Activated naive CD4-positive, alpha-beta T cell treated with anti-CD3 and anti-CD28 coated beads, Interleukin-2, amount 50 U/mL, for 72 hours (primary cell): ENCODE data around the gene NXPE2. TPM values are rescaled to one million over a fixed set of nuclear protein-coding genes. Genes with fewer than 3 reads are reported as not detected.
A peak's percentile ranks its signal among the peaks of the same experiment; 100 is the strongest.
"Not testable (repeated sequence)": the region's sequence is repeated elsewhere in the genome, so short reads cannot be mapped to it uniquely, and the experiment has no call there.

Experiments used
- ATAC-seq, 2 donors: fragments of 150-1000 bp; cut with Tn5 transposase; 2 replicates each; pipeline ENCODE4 v1.10.0; 2021; ENCODE audit warnings: mild to moderate bottlenecking in 2 of 2, moderate library complexity in 2 of 2
- DNase-seq, 2 donors: peaks; one replicate each; pipeline ENCODE4 v3.0.0; 2021 to 2022; ENCODE audit warnings: low spot score in 2 of 2
- H3K27ac Mint-ChIP-seq, 2 donors: one replicate each; pipeline ENCODE4 v1.8.0; 2022; ENCODE audit warnings: mild to moderate bottlenecking in 2 of 2, mixed read lengths in 2 of 2
- H3K36me3 Mint-ChIP-seq, 2 donors: one replicate each; pipeline ENCODE4 v1.8.0; 2022; ENCODE audit warnings: mixed read lengths in 2 of 2
- H3K9me3 Mint-ChIP-seq, 2 donors: one replicate each; pipeline ENCODE4 v1.8.0; 2022; ENCODE audit warnings: mixed read lengths in 2 of 2
- total RNA-seq, 2 donors: library from RNA; stranded (reverse); gene quantifications; one replicate each; pipeline ENCODE4 v1.2.3, GENCODE V29; 2022

NXPE2 gene
- total RNA-seq: not detected

DNA sequence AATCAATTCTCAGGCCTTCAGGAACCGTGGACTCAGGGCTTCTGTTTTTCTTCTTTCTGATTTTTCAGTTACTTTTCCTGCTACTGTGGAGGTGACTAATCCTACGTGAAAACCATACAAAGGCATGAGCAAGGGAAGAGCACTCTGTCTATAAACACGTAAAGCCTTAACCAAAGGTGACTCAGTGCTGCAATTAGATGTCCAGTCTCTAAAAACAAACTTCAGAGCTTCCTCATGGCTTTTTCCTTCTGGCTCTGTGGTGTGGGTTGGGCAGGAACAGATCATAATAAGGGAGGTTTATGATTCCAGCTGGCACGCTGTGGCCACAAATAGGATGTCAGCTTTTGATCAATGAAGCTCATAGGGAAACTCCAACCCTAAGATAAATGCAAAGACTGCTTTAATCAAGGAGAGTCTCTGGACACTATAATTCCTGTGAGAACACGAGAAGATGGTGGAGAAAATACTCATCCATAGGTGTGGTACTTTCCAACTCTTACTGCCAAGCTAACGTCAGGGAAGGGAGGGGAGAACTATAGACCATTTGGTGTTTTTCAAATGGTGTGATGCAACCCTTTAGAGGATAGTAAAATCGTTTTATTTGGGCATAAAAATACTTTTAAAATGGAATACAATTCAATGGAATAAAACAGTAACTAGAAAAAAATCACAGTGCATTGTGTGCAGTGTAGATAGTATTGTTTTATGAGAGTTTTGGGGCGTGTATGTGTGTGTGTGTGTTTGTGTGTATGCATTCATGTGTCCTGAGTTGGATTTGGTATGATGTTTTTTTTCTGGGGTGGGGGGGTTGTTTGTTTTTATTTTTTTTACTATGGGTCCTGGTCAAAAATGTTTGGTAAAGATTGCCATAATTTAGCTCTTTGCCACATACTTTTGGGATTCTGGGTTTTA is at the start of gene NXPE2:
NXPE2 (plus strand) TSS at position 403 of the 912 bp plus-strand sequence; CDS start at position 452, 49 bp downstream.
- DNase-seq (no peak), ATAC-seq (no peak)
- no peaks in the 10 kb centered on the region for H3K9me3 Mint-ChIP-seq
- no peaks in the 10 kb centered on the region for H3K36me3 Mint-ChIP-seq
- no peak within 1 kb of the TSS for H3K27ac Mint-ChIP-seq

- peak; percentile 49 to 68 for ATAC-seq
- not testable (repeated sequence) for H3K9me3 Mint-ChIP-seq, H3K27ac Mint-ChIP-seq, H3K36me3 Mint-ChIP-seq
- peak in 1 of 2 donors; percentile 4 for DNase-seq
Measured at GRCh38 chr11:114631445-114631965, 46.8 kb upstream of the NXPE2 start.

DNA sequence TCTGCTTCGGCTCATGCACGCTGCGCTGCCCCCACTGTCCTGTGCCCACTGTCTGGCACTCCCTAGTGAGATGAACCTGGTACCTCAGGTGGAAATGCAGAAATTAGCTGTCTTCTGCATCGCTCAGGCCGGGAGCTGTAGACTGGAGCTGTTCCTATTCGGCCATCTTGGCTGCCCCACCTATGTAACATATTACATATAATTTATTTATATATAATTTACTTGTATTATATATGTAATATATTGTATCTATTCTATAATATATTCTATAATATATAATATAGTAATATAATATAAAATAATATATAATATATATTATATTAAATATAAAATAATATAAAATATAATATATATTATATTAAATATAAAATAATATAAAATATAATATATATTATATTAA is 38.9 kb upstream of the NXPE2 start:
- ATAC-seq, DNase-seq, H3K36me3 Mint-ChIP-seq, H3K9me3 Mint-ChIP-seq, H3K27ac Mint-ChIP-seq: not testable (repeated sequence)

DNA sequence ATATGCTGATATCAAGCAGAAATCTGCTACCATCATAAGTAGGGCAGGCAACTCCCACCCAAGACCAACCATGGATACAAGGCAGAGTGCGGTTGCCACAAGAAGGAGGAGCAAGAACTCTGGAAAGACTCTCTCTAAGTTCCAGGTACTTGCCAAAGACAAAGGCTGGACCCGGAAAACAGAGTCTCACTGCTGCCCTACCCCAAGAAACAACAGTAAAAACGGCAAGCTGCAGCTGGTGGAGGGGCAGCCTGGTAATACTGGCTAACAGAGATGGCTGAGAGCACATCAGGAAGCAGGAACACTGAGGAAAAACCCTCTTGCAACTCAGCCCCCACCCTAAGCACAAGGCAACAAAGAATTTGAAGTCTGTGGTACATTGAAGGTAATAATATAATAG is 27.7 kb upstream of the NXPE2 start:
- H3K9me3 Mint-ChIP-seq: no peaks in the 10 kb centered on the region
- DNase-seq (no peak), ATAC-seq (no peak)
- no peaks in the 10 kb centered on the region for H3K36me3 Mint-ChIP-seq
- no peak overlapping the region for H3K27ac Mint-ChIP-seq

GRCh38 chr11:114651145-114651718 is 27.1 kb upstream of the NXPE2 start:
- Mint-ChIP-seq H3K9me3 (no peaks in the 10 kb centered on the region), H3K36me3 (no peaks in the 10 kb centered on the region), H3K27ac (no peak overlapping the region)
- no peak for ATAC-seq
- DNase-seq: no peak

GRCh38 chr11:114653148-114653547 is 25.2 kb upstream of the NXPE2 start:
- no peaks in the 10 kb centered on the region for H3K36me3 Mint-ChIP-seq
- no peak for ATAC-seq
- no peak for DNase-seq
- H3K9me3 Mint-ChIP-seq: no peaks in the 10 kb centered on the region
- no peak overlapping the region for H3K27ac Mint-ChIP-seq

DNA sequence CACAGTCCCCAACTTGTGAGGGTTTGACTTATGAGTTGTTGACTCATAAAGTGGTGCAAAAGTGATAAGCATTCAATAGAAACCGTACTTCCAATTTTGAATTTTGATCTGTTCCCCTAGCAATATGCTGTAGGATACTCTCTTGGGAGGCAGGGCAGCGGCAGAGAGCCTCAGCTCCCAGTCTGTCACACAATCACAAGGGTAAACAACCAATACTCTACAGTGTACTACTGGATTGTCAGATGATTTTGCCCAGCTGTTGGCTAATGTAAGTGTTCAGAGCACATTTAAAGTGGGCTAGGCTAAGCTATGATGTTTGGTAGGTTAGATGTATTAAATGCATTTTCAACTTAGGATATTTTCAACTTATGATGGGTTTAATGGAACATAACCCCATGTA is 13.7 kb upstream of the NXPE2 start:
- H3K27ac Mint-ChIP-seq: no peak overlapping the region
- no peaks in the 10 kb centered on the region for H3K9me3 Mint-ChIP-seq
- no peak for ATAC-seq
- H3K36me3 Mint-ChIP-seq: no peaks in the 10 kb centered on the region
- DNase-seq: no peak

DNA sequence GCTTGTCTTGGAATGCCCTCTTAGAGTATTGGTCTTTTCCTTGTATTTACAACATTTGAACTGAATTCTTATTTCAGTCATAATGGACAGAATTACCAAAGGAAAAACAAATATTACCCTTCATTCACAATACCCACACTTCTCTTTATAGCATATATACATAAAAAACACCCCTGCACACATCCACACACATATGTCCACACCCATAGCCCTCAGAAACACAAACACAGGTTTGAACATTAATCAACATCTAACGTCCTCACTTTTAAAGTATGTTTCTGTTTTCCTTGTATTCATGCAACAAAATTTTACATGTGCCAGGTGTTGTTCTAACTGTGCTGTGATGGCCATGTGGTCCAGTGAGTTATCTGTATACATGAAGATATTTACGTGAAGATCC is 11.6 kb upstream of the NXPE2 start:
- H3K27ac Mint-ChIP-seq: no peak overlapping the region
- ATAC-seq: no peak

DNA sequence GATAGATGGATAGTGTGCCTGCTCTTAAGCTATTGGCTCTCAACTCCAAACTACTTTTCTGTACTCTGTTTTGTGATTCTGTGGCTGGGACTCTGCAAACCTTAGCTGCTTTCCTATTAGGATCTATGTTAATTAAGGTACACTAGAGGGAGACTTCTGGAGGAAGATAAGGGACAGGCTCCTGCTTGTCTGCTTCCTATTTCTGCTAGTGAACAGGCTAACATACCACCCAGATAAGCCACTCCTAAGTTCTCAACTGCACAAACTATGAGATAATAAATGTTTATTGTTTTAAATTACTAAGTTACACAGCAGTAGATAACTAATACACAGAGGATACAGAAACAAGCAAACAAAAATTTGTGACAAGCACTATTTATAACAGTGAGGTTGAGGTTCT is 10.2 kb upstream of the NXPE2 start:
- Mint-ChIP-seq H3K36me3 (peaks cover 0 to 5% of the 10 kb centered on the region in 2 donors), H3K27ac (no peak overlapping the region), H3K9me3 (peaks cover 10 to 14% of the 10 kb centered on the region in 2 donors)
- DNase-seq (no peak), ATAC-seq (no peak)

More for the DNA sequence above, 11.6 kb upstream of the NXPE2 start:
- H3K9me3 Mint-ChIP-seq: peaks cover 7 to 10% of the 10 kb centered on the region in 2 donors
- H3K36me3 Mint-ChIP-seq: peaks cover 0 to 3% of the 10 kb centered on the region in 2 donors
- no peak for DNase-seq

DNA sequence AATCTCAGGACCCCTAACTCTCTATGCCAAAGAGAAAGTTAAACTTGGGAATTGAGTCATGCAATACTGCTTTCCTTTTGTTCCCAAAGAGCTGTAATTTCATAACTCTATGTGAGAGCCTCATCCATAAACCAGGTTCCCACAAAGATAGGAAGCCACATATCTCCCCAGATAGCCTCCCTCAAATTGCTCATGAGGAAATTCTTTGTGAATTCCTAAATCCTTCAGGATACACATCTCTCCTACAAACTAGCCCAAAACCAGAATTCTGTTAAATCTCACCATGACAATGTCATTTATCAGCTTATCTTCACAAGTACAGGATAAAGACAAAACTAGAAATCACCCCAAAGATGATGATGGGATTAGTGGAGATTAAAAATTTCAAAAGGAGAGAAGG is 4.7 kb upstream of the NXPE2 start:
- H3K27ac Mint-ChIP-seq: no peak overlapping the region
- H3K9me3 Mint-ChIP-seq: peaks cover 10 to 14% of the 10 kb centered on the region in 2 donors
- peaks cover 0 to 5% of the 10 kb centered on the region in 2 donors for H3K36me3 Mint-ChIP-seq
- DNase-seq (no peak), ATAC-seq (no peak)

DNA sequence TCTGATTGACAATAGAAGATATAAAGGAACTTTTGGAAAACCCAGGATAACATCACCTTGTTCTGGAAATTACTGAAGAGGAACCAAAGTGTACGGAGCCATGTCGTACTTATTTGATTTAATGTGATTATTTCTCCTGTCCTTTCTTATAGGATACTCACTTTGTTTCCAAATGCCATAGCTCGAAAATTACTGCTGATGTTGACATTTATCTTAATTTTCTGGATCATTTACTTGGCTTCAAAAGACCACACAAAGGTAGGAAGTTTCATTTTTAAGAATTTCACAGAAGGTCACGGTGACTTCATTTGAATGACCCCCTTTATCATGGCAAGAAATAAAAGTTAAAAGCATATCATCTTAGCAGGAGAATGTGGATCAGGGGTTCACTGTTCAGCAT is 1.2 kb downstream of the NXPE2 start:
- ATAC-seq (no peak), DNase-seq (no peak)
- H3K9me3 Mint-ChIP-seq: peaks cover 4 to 5% of the 10 kb centered on the region in 2 donors
- no peak overlapping the region for H3K27ac Mint-ChIP-seq
- no peaks in the 10 kb centered on the region for H3K36me3 Mint-ChIP-seq

- no peaks in the 10 kb centered on the region for H3K36me3 Mint-ChIP-seq
- no peak for DNase-seq
- peaks cover 4 to 5% of the 10 kb centered on the region in 2 donors for H3K9me3 Mint-ChIP-seq
- ATAC-seq: no peak
- no peak overlapping the region for H3K27ac Mint-ChIP-seq
Measured at GRCh38 chr11:114683007-114683406, 4.7 kb downstream of the NXPE2 start.

DNA sequence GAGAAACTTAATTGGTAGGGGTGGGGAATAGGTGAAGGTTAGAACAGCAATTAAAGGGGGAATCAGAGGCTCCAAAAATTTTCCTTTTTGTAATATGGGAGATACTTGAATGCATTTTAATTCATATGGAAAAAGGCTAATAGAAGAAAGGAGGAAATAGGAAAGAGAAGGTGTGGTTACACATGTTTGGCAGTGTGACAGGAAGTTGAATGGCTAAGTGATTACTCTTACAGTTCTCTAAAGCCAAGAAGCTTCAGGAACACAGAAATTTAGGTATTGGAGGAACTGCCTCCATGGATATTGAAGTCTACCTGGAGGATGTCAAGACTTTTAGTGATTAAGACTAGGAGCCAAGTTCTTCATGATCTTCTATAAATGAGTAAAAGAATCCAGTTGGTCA is 6.3 kb downstream of the NXPE2 start:
- Mint-ChIP-seq H3K36me3 (no peaks in the 10 kb centered on the region), H3K9me3 (peaks cover 4 to 5% of the 10 kb centered on the region in 2 donors), H3K27ac (no peak overlapping the region)
- ATAC-seq (no peak), DNase-seq (no peak)

DNA sequence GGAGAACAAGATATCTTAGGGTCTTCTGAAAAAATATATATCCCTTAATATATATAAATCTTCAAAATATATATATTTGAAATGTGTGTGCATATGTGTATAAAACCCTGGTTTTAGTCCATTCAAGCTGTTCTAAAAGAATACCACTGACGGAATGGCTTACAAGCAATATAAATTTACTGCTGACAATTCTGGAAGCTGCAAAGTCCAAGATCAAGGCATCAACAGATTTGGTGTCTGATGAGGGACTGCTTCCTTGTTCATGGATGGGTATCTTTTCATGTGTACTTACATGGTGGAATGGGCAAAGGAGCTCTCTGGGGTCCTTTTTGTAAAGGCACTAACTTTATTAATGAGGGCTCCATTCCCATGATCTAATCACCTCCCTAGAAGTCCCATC is 6.8 kb downstream of the NXPE2 start:
- DNase-seq (no peak), ATAC-seq (no peak)
- Mint-ChIP-seq H3K9me3 (peaks cover 4 to 5% of the 10 kb centered on the region in 2 donors), H3K36me3 (no peaks in the 10 kb centered on the region), H3K27ac (no peak overlapping the region)

DNA sequence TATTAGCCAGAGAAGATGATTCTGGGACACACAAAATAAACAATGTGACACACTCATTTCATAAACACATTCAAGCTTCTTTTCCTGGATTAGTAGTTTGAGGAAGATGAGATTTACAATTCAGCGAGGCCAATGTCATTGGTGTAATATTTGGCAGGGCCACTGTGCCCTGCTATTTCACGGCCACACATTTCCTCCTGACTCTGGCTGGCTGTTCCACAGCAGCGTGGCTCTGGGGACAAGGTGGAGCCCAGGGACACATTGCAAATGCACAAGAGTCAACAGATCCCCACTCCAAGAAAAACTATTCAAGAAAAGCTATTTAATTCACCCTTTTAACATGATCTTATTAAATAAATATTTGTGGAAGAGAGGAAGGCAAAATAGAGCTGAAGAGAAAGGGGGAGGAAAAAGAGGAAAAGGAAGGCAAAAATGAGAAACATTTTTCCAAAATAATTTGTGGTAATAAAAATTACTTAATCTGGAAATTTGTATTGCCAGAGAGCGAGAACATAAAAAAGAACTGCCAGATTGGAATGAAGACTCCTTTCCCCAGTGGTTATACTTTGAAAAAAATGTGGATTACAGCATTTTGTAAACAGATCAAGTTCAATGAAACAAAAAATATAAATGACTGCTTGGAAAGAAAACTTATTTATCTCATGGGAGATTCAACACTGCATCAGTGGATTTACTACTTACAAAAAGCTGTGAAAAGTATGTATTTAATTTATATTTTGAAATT is 27.1 kb downstream of the NXPE2 start:
- peaks cover 2 to 3% of the 10 kb centered on the region in 2 donors for H3K9me3 Mint-ChIP-seq
- DNase-seq (no peak), ATAC-seq (no peak)
- H3K36me3 Mint-ChIP-seq: peaks cover 0 to 2% of the 10 kb centered on the region in 2 donors
- H3K27ac Mint-ChIP-seq: no peak overlapping the region

DNA sequence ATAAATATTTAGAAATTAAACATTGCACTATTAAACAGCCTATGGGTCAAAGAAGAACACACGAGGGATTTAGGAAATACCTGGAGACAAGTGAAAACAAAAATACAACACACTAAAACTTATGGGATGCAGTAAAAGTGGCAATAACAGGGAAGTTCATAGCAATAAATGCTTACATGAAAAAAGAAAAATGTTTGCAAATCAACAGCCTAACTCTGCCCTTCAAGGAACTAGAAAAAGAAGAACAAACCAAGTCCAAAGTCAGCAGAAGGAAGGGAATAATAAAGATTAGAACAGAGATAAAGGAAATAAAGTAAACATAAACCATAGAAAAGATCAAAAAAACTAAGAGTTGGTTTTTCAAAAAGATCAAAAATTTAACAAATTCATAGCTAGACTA is 31.6 kb downstream of the NXPE2 start:
- H3K27ac Mint-ChIP-seq: no peak overlapping the region
- DNase-seq (no peak), ATAC-seq (no peak)
- peaks cover 0 to 5% of the 10 kb centered on the region in 2 donors for H3K36me3 Mint-ChIP-seq
- peaks cover 3% of the 10 kb centered on the region in 2 donors for H3K9me3 Mint-ChIP-seq

DNA sequence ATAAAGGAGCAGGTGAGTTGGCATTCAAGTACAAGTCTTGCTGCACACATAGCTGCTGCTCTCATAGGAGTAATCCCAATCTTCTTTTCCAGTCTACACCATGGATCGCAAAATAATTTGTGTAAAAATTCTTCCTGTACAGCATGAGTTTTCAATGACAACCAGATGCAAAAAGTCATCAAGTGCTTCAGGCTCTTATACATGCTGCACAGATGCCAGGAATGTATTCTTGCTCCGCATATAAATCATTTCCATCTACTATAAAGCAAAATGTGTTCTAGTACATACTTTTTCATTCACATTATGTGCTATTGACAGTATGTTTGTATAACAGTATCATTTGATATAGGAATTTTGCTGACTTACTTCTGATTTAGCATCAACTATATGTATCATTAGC is 35.4 kb downstream of the NXPE2 start:
- Mint-ChIP-seq H3K9me3 (peaks cover 3% of the 10 kb centered on the region in 2 donors), H3K27ac (no peak overlapping the region), H3K36me3 (peaks cover 0 to 5% of the 10 kb centered on the region in 2 donors)
- no peak for ATAC-seq
- no peak for DNase-seq
